OCI-LY7 (cell line): ENCODE data around the gene UBAP1L. TPM values are rescaled to one million over a fixed set of nuclear protein-coding genes. Genes with fewer than 3 reads are reported as not detected.
A peak's percentile ranks its signal among the peaks of the same experiment; 100 is the strongest.

Source experiments
- BruUV-seq: library from RNA; stranded (reverse); fragments of 400-500 nt; replicated peaks from 2 replicates; lab custom pipeline; 2021; lab: Mats Ljungman, UMichigan
- CTCF ChIA-PET: fragments of 300-600 bp; sonication (Branson Sonifier 250); formaldehyde crosslinking; loops from one replicate; lab custom pipeline; 2022; ENCODE audit warnings: antibody characterized with exemption; ENCODE audit not compliant: unreplicated experiment; lab: Charles Lee
- POLR2A ChIA-PET: fragments of 300-600 bp; sonication (Branson Sonifier 250); formaldehyde crosslinking; loops from one replicate; lab custom pipeline; 2022; ENCODE audit warnings: antibody characterized with exemption; lab: Charles Lee
- DNase-seq: peaks from one replicate; pipeline ENCODE4 v3.0.0-alpha.2; 2015; ENCODE audit warnings: low spot score
- H2AFZ ChIP-seq: fragments of 200-600 bp; sonication (generic), shearing (Covaris generic); 2 replicates; pipeline ENCODE4 v1.6.1; 2014; ENCODE audit warnings: mild to moderate bottlenecking, antibody characterized with exemption, low read length, moderate library complexity
- H3K27ac ChIP-seq: fragments of 200-600 bp; sonication (generic); 2 replicates; pipeline ENCODE4 v1.5.1; 2014; ENCODE audit warnings: mixed run types, low read depth, mild to moderate bottlenecking, moderate library complexity, low read length, inconsistent platforms; ENCODE audit not compliant: poor library complexity, severe bottlenecking
- H3K36me3 ChIP-seq: fragments of 200-600 bp; sonication (generic); 2 replicates; pipeline ENCODE4 v1.6.1; 2014; ENCODE audit warnings: mild to moderate bottlenecking, antibody characterized with exemption, low read length, moderate library complexity, mixed read lengths; ENCODE audit not compliant: insufficient read depth
- H3K4me1 ChIP-seq: fragments of 200-600 bp; sonication (generic); 2 replicates; pipeline ENCODE4 v1.5.1; 2014; ENCODE audit warnings: mild to moderate bottlenecking, low read length; ENCODE audit not compliant: insufficient read depth, poor library complexity, severe bottlenecking
- H3K4me2 ChIP-seq: fragments of 200-600 bp; sonication (generic); 2 replicates; pipeline ENCODE4 v1.6.1; 2014; ENCODE audit warnings: mild to moderate bottlenecking, low read length
- H3K4me3 ChIP-seq: fragments of 200-600 bp; sonication (generic); 2 replicates; pipeline ENCODE4 v1.5.1; 2014; ENCODE audit warnings: mild to moderate bottlenecking, low read depth, low read length; ENCODE audit not compliant: poor library complexity, severe bottlenecking
- H3K79me2 ChIP-seq: fragments of 200-600 bp; sonication (generic); 2 replicates; pipeline ENCODE4 v1.6.1; 2016; ENCODE audit warnings: low read depth, mild to moderate bottlenecking, low read length, moderate library complexity, mixed read lengths; ENCODE audit not compliant: insufficient read depth
- H3K9me2 ChIP-seq: fragments of 200-600 bp; sonication (generic); 2 replicates; pipeline ENCODE4 v1.6.1; 2016; ENCODE audit warnings: mild to moderate bottlenecking, low read length, mixed read lengths; ENCODE audit not compliant: insufficient read depth
- H3K9me3 ChIP-seq: fragments of 200-600 bp; sonication (generic); 2 replicates; pipeline ENCODE4 v1.6.1; 2014; ENCODE audit warnings: mild to moderate bottlenecking, mixed run types, low read length, mixed read lengths
- H4K20me1 ChIP-seq: fragments of 200-600 bp; sonication (generic); 2 replicates; pipeline ENCODE4 v1.6.1; 2014; ENCODE audit warnings: mild to moderate bottlenecking, antibody characterized with exemption, low read length, moderate library complexity, mixed read lengths; ENCODE audit not compliant: insufficient read depth
- CTCF ChIP-seq: fragments of 200-600 bp; sonication (generic); conservative IDR thresholded peaks from 2 replicates; pipeline ENCODE4 v1.5.1; 2014; ENCODE audit warnings: mild to moderate bottlenecking, antibody characterized with exemption, low read length, moderate library complexity, mixed read lengths
- EZH2phosphoT487 ChIP-seq: fragments of 200-600 bp; sonication (generic); IDR thresholded peaks from 2 replicates; pipeline ENCODE4 v1.6.1; 2018; ENCODE audit warnings: low read depth, borderline replicate concordance, mild to moderate bottlenecking, mixed run types, antibody characterized with exemption, low read length, moderate library complexity, mixed read lengths
- intact Hi-C: fragments of 100-400 bp; cut with micrococcal nuclease; formaldehyde crosslinking; loops from one replicate; pipeline ENCODE4 v1.10.0; 2022; ENCODE audit not compliant: unreplicated experiment
- total RNA-seq, 2 experiments: library from RNA; depleted of rRNA in 1 of 2; stranded (reverse); fragments of >200 nt in 1 of 2; shearing (Covaris generic) in 1 of 2; gene quantifications; 2 replicates each; pipeline ENCODE4 v1.2.3, GENCODE V29; 2014 to 2022

UBAP1L gene
- total RNA-seq, 2 experiments from 2014 or later: 7.4 to 8.3 TPM

- intact Hi-C loops: no loop called here
- BruUV-seq: no TSS peak
- ChIA-PET CTCF (no interaction called here), POLR2A (no interaction called here)
- peak; percentile 11 for DNase-seq
- peaks cover 47% of the 10 kb centered on the region for H3K36me3 ChIP-seq
- no peak overlapping the region for H3K4me3 ChIP-seq
- peaks cover 13% of the 10 kb centered on the region for H3K4me1 ChIP-seq
- H3K27ac ChIP-seq: no peak overlapping the region
- no peak overlapping the region for H3K4me2 ChIP-seq
- no peaks in the 10 kb centered on the region for H3K9me3 ChIP-seq
- H3K79me2 ChIP-seq: peaks cover 31% of the 10 kb centered on the region
- TF ChIP-seq EZH2phosphoT487 (no peak), CTCF (no peak)
- no peaks in the 10 kb centered on the region for H3K9me2 ChIP-seq
- H2AFZ ChIP-seq: no peak overlapping the region
- H4K20me1 ChIP-seq: no peaks in the 10 kb centered on the region
Measured at GRCh38 chr15:65130941-65131340, 15.9 kb upstream of the UBAP1L start.

GRCh38 chr15:65115542-65115941 is 542 bp upstream of the UBAP1L start:
- Histone ChIP-seq H3K79me2 (no peaks in the 10 kb centered on the region), H3K9me2 (no peaks in the 10 kb centered on the region), H3K9me3 (no peaks in the 10 kb centered on the region), H4K20me1 (no peaks in the 10 kb centered on the region), H3K4me3 (no peak overlapping the region), H3K27ac (no peak overlapping the region), H3K4me2 (no peak overlapping the region), H3K4me1 (no peaks in the 10 kb centered on the region), H2AFZ (no peak overlapping the region), H3K36me3 (peaks cover 90% of the 10 kb centered on the region)
- intact Hi-C loops: no loop called here
- POLR2A ChIA-PET: interaction anchor here (0.6 to 1.2 kb wide), 3 partner anchors 20 to 170 kb away, joined by 3 to 4 read pairs (median 4); no protein-coding TSS in a partner anchor
- no peak for DNase-seq
- BruUV-seq: no TSS peak
- TF ChIP-seq CTCF: no peak
- TF ChIP-seq EZH2phosphoT487: no peak
- CTCF ChIA-PET: no interaction called here

- H3K4me2 ChIP-seq: no peak overlapping the region
- intact Hi-C loops: no loop called here
- no TSS peak for BruUV-seq
- no peaks in the 10 kb centered on the region for H3K9me2 ChIP-seq
- no peak overlapping the region for H3K4me3 ChIP-seq
- H4K20me1 ChIP-seq: no peaks in the 10 kb centered on the region
- H3K4me1 ChIP-seq: no peaks in the 10 kb centered on the region
- no peaks in the 10 kb centered on the region for H3K79me2 ChIP-seq
- H3K27ac ChIP-seq: no peak overlapping the region
- ChIA-PET POLR2A (no interaction called here), CTCF (interaction anchor here (0.8 kb wide), 1 partner anchor 12 kb away, joined by 3 read pairs; no protein-coding TSS in a partner anchor)
- no peak for DNase-seq
- no peaks in the 10 kb centered on the region for H3K9me3 ChIP-seq
- no peak for TF ChIP-seq CTCF
- no peak for TF ChIP-seq EZH2phosphoT487
- peaks cover 53% of the 10 kb centered on the region for H3K36me3 ChIP-seq
- H2AFZ ChIP-seq: no peak overlapping the region
Measured at GRCh38 chr15:65110676-65111292, 4.2 kb downstream of the UBAP1L start.
